GM10248 (cell line): ENCODE data around the gene UBQLN3.

ENCODE experiments used
- CTCF ChIA-PET: fragments of 300-600 bp; sonication (Branson Sonifier 250); formaldehyde crosslinking; extraction: SDS; loops from one replicate; lab custom pipeline; 2021; ENCODE audit warnings: antibody characterized with exemption; lab: Yijun Ruan, JAX
- POLR2A ChIA-PET: fragments of 350-650 bp; sonication (Branson Sonifier 250); formaldehyde crosslinking; extraction: SDS; loops from one replicate; lab custom pipeline; 2020; ENCODE audit warnings: antibody characterized with exemption; lab: Yijun Ruan, JAX
- DNase-seq: peaks from one replicate; pipeline ENCODE4 v3.0.0; 2012; ENCODE audit errors: extremely low spot score
- TF ChIP-seq, protein P1 (sequence below): IDR thresholded peaks from 2 replicates; pipeline ENCODE4 v1.5.1; 2012; ENCODE audit warnings: mild to moderate bottlenecking, low read depth; ENCODE audit errors: extremely low read depth, missing control alignments, control extremely low read depth

UBQLN3 gene

GRCh38 chr11:5547982-5548381 is 38.2 kb upstream of the UBQLN3 start:
- no peak for DNase-seq
- CTCF ChIA-PET = no interaction called here
- POLR2A ChIA-PET = no interaction called here
- TF ChIP-seq, protein P1, sequence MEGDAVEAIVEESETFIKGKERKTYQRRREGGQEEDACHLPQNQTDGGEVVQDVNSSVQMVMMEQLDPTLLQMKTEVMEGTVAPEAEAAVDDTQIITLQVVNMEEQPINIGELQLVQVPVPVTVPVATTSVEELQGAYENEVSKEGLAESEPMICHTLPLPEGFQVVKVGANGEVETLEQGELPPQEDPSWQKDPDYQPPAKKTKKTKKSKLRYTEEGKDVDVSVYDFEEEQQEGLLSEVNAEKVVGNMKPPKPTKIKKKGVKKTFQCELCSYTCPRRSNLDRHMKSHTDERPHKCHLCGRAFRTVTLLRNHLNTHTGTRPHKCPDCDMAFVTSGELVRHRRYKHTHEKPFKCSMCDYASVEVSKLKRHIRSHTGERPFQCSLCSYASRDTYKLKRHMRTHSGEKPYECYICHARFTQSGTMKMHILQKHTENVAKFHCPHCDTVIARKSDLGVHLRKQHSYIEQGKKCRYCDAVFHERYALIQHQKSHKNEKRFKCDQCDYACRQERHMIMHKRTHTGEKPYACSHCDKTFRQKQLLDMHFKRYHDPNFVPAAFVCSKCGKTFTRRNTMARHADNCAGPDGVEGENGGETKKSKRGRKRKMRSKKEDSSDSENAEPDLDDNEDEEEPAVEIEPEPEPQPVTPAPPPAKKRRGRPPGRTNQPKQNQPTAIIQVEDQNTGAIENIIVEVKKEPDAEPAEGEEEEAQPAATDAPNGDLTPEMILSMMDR = no peak

DNA sequence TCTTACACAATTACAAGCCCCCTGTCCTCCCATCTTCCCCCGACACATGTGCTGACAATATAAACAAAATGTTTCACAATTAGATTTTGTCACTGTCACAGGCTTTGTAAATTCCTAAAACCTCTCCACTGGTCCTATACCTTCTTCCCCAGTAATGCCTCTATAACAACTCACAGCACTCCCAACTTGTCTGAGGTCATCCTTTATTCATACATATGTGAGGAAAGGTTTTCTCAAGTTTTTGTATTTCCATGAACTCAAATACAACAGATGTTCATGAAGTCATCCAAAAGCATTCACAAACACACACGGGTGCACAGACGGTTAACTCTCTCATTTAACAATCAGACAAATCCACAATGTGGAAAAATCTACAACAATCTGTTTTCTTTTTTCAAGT is 36.7 kb upstream of the UBQLN3 start:
- DNase-seq = no peak
- TF ChIP-seq, protein P1 = no peak
- POLR2A ChIA-PET = no interaction called here
- CTCF ChIA-PET = interaction anchor here (1.2 kb wide), 1 partner anchor 71 kb away, joined by 3 read pairs; no protein-coding TSS in a partner anchor

DNA sequence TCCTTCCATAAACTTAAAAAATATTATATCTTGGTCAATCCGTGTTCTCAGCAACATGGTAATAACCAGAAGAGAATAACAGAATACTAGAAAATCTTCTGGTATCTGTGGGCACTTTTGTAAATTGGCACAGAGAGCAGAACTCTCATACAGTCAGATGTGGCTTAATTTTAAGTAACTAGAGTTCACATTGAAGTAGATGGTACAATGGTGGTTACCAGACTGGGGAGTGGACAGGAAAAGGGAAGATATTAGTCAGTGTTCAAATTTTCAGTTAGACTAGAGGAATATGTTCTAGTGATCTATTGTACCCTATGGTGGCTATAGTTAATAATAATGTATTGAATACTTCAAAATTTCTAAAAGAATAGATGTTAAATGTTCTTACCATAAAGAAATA is 31.7 kb upstream of the UBQLN3 start:
- ChIA-PET CTCF (interaction anchor here (0.8 to 2.1 kb wide), 2 partner anchors 15 to 65 kb away, joined by 3 to 4 read pairs; no protein-coding TSS in a partner anchor), POLR2A (no interaction called here)
- no peak for DNase-seq
- TF ChIP-seq, protein P1 = no peak

GRCh38 chr11:5536482-5536881 is 26.7 kb upstream of the UBQLN3 start:
- ChIA-PET POLR2A (no interaction called here), CTCF (no interaction called here)
- DNase-seq = no peak
- TF ChIP-seq, protein P1 = no peak

DNA sequence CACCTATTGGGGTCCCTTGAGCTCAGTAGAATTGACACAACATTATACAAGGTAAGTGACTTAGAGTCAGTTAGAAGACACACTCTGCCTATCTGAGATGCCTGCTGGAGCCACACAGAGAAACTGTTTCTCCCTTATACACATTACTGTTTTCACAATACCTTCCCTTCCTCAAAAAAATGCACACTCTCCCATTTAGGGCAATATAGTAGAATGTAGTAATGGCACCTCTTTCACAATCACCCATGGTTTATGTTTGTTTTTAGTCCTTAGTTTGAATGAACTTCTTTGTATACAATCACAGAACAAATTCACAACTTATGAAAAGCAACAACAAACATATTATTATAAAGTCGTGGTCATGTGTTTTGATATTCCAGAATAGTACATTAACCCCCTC is 24.3 kb upstream of the UBQLN3 start:
- ChIA-PET CTCF (interaction anchor here (1.0 to 1.5 kb wide), 3 partner anchors 12 to 19 kb away, joined by 3 to 4 read pairs (median 4); no protein-coding TSS in a partner anchor), POLR2A (no interaction called here)
- TF ChIP-seq, protein P1 = no peak
- no peak for DNase-seq

DNA sequence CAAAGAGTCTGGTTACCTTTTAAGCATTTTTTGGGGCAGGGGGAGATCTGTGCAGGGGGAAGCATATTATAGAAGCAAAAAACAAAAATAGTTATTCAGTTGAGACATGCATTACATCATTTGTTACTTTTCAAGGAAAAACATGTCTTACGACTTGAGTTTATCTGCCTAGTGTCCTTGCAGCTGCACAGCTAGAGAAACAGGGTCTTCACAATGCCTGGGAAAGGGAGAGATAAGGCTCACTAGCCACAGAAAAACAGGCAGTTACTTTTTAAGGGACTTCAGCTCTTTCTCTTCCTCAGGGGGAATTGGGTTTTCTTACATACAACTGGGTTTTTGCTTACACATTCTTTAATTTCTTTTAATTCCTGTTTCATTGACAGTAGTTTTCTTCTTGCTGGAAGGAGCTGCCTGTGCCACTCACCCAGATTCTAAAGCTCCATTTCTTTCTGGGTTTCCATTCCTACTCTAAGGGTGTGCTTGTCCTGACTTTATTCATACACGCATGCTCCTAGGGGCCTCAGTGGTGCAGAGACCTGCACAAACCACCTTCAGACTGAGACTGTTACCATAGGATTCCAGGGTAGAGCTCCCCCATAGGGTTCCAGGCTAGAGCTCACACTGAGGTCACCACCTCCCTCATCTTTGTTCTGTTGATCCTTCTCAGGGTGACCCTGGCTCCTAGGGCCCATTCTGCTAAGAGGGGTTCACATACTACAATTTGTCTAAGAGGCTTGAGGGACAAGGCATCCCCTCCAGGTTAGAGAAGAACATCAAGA is 21.5 kb upstream of the UBQLN3 start:
- no peak for DNase-seq
- POLR2A ChIA-PET = no interaction called here
- TF ChIP-seq, protein P1 = no peak
- CTCF ChIA-PET = no interaction called here
